GM21717 (cell line): ENCODE measurements around the gene LRRC72.
"Not testable (repeated sequence)": the region's sequence is repeated elsewhere in the genome, so short reads cannot be mapped to it uniquely, and the experiment has no call there.

Experiments used
- ATAC-seq: cut with Tn5 transposase; IDR thresholded peaks from one replicate; pipeline ENCODE4 v1.9.1; 2021; ENCODE audit warnings: mild to moderate bottlenecking, moderate library complexity; ENCODE audit not compliant: unreplicated experiment

Gene LRRC72

GRCh38 chr7:16524332-16524731 is 2.3 kb upstream of the LRRC72 start:
- no peak for ATAC-seq

- ATAC-seq = no peak
Measured at GRCh38 chr7:16528520-16528919, 1.9 kb downstream of the LRRC72 start.

- no peak for ATAC-seq
Measured at GRCh38 chr7:16529697-16530096, 3.1 kb downstream of the LRRC72 start.

- no peak for ATAC-seq
Measured at GRCh38 chr7:16531707-16532106, 5.1 kb downstream of the LRRC72 start.

- ATAC-seq = no peak
Measured at GRCh38 chr7:16532272-16532671, 5.6 kb downstream of the LRRC72 start.

- no peak for ATAC-seq
Measured at GRCh38 chr7:16535500-16535899, 8.9 kb downstream of the LRRC72 start.

GRCh38 chr7:16540559-16540958 is 13.9 kb downstream of the LRRC72 start:
- not testable (repeated sequence) for ATAC-seq

GRCh38 chr7:16542401-16542800 is 15.8 kb downstream of the LRRC72 start:
- ATAC-seq = no peak

GRCh38 chr7:16543456-16543855 is 16.8 kb downstream of the LRRC72 start:
- ATAC-seq = no peak

GRCh38 chr7:16546921-16547505 is 20.4 kb downstream of the LRRC72 start:
- no peak for ATAC-seq

- ATAC-seq = no peak
Measured at GRCh38 chr7:16548428-16548827, 21.8 kb downstream of the LRRC72 start.

- ATAC-seq = no peak
Measured at GRCh38 chr7:16550671-16551070, 24.0 kb downstream of the LRRC72 start.

GRCh38 chr7:16554518-16555236 is 28.1 kb downstream of the LRRC72 start:
- ATAC-seq = no peak

- ATAC-seq = no peak
Measured at GRCh38 chr7:16556359-16556758, 29.7 kb downstream of the LRRC72 start.

GRCh38 chr7:16558761-16559302 is 32.2 kb downstream of the LRRC72 start:
- ATAC-seq = no peak

- ATAC-seq = no peak
Measured at GRCh38 chr7:16559497-16560179, 33.0 kb downstream of the LRRC72 start.

- ATAC-seq = no peak
Measured at GRCh38 chr7:16561943-16562342, 35.3 kb downstream of the LRRC72 start.

GRCh38 chr7:16562456-16563220 is 36.0 kb downstream of the LRRC72 start:
- no peak for ATAC-seq

GRCh38 chr7:16563281-16564022 is 36.8 kb downstream of the LRRC72 start:
- ATAC-seq = peak; percentile 77

GRCh38 chr7:16564023-16564380 is 37.4 kb downstream of the LRRC72 start:
- peak; percentile 26 for ATAC-seq
